ENCODE results near the gene ARL1. TPM values are rescaled to one million over a fixed set of nuclear protein-coding genes. Genes with fewer than 3 reads are reported as not detected.
A peak's percentile ranks its signal among the peaks of the same experiment; 100 is the strongest.

Gene ARL1
- total RNA-seq, 2 donors from 2014 or later, result 22.5 to 26.0 TPM

GRCh38 chr12:101379149-101379548, 28.4 kb downstream of the ARL1 start:
- ATAC-seq, result no peak
- Mint-ChIP-seq H3K27ac (no peak overlapping the region), H3K27me3 (no peaks in the 10 kb centered on the region), H3K4me3 (no peak overlapping the region), H3K36me3 (ENCODE audit: low read depth) (peaks cover 13% of the 10 kb centered on the region), H3K4me1 (peaks cover 5% of the 10 kb centered on the region)
- no peaks in the 10 kb centered on the region for H3K9me3 ChIP-seq (ENCODE audit: control insufficient read depth, low read length, poor library complexity, severe bottlenecking)
- DNase-seq, result no peak

GRCh38 chr12:101375573-101375972, 32.0 kb downstream of the ARL1 start:
- no peak for DNase-seq
- Mint-ChIP-seq H3K36me3 (ENCODE audit: low read depth) (peaks cover 11% of the 10 kb centered on the region), H3K4me3 (no peak overlapping the region), H3K4me1 (peaks cover 9% of the 10 kb centered on the region), H3K27ac (peak overlapping the region; percentile 88), H3K27me3 (no peaks in the 10 kb centered on the region)
- H3K9me3 ChIP-seq (ENCODE audit: control insufficient read depth, low read length, poor library complexity, severe bottlenecking), result no peaks in the 10 kb centered on the region
- no peak for ATAC-seq

GRCh38 chr12:101372431-101372830, 35.1 kb downstream of the ARL1 start:
- no peak overlapping the region for H3K4me3 Mint-ChIP-seq
- H3K27ac Mint-ChIP-seq, result no peak overlapping the region
- no peak for DNase-seq
- H3K36me3 Mint-ChIP-seq (ENCODE audit: low read depth), result peaks cover 7% of the 10 kb centered on the region
- no peaks in the 10 kb centered on the region for H3K27me3 Mint-ChIP-seq
- peaks cover 6% of the 10 kb centered on the region for H3K4me1 Mint-ChIP-seq
- ATAC-seq, result no peak
- no peaks in the 10 kb centered on the region for H3K9me3 ChIP-seq (ENCODE audit: control insufficient read depth, low read length, poor library complexity, severe bottlenecking)

- no peak for ATAC-seq
Observed at GRCh38 chr12:101368016-101368415, 39.6 kb downstream of the ARL1 start.

GRCh38 chr12:101361455-101361854, 46.1 kb downstream of the ARL1 start:
- Mint-ChIP-seq H3K4me1 (peaks cover 5% of the 10 kb centered on the region), H3K27me3 (no peaks in the 10 kb centered on the region), H3K4me3 (no peak overlapping the region), H3K36me3 (ENCODE audit: low read depth) (peaks cover 12% of the 10 kb centered on the region), H3K27ac (peak overlapping the region; percentile 45)
- H3K9me3 ChIP-seq (ENCODE audit: control insufficient read depth, low read length, poor library complexity, severe bottlenecking), result no peaks in the 10 kb centered on the region
- DNase-seq, result no peak
- no peak for ATAC-seq

More at GRCh38 chr12:101368016-101368415, 39.6 kb downstream of the ARL1 start:
- DNase-seq, result no peak
- no peak overlapping the region for H3K27ac Mint-ChIP-seq
- H3K36me3 Mint-ChIP-seq (ENCODE audit: low read depth), result peaks cover 13% of the 10 kb centered on the region
- no peaks in the 10 kb centered on the region for H3K9me3 ChIP-seq (ENCODE audit: control insufficient read depth, low read length, poor library complexity, severe bottlenecking)
- no peaks in the 10 kb centered on the region for H3K27me3 Mint-ChIP-seq
- H3K4me3 Mint-ChIP-seq, result no peak overlapping the region
- peaks cover 3% of the 10 kb centered on the region for H3K4me1 Mint-ChIP-seq

GRCh38 chr12:101356794-101357193, 50.8 kb downstream of the ARL1 start:
- peaks cover 3% of the 10 kb centered on the region for H3K4me1 Mint-ChIP-seq
- ATAC-seq (no peak), DNase-seq (no peak)
- H3K9me3 ChIP-seq (ENCODE audit: control insufficient read depth, low read length, poor library complexity, severe bottlenecking), result no peaks in the 10 kb centered on the region
- peaks cover 16% of the 10 kb centered on the region for H3K36me3 Mint-ChIP-seq (ENCODE audit: low read depth)
- no peak overlapping the region for H3K27ac Mint-ChIP-seq
- no peaks in the 10 kb centered on the region for H3K27me3 Mint-ChIP-seq
- no peak overlapping the region for H3K4me3 Mint-ChIP-seq

- no peak overlapping the region for H3K27ac Mint-ChIP-seq
- H3K4me3 Mint-ChIP-seq, result no peak overlapping the region
- H3K27me3 Mint-ChIP-seq, result no peaks in the 10 kb centered on the region
- DNase-seq (no peak), ATAC-seq (no peak)
- peaks cover 6% of the 10 kb centered on the region for H3K9me3 ChIP-seq (ENCODE audit: control insufficient read depth, low read length, poor library complexity, severe bottlenecking)
- H3K36me3 Mint-ChIP-seq (ENCODE audit: low read depth), result peaks cover 21% of the 10 kb centered on the region
- no peaks in the 10 kb centered on the region for H3K4me1 Mint-ChIP-seq
Observed at GRCh38 chr12:101351682-101352081, 55.9 kb downstream of the ARL1 start.

GRCh38 chr12:101343893-101344292, 63.7 kb downstream of the ARL1 start:
- Mint-ChIP-seq H3K4me1 (no peaks in the 10 kb centered on the region), H3K27ac (no peak overlapping the region), H3K4me3 (no peak overlapping the region), H3K36me3 (ENCODE audit: low read depth) (peaks cover 9% of the 10 kb centered on the region), H3K27me3 (no peaks in the 10 kb centered on the region)
- H3K9me3 ChIP-seq (ENCODE audit: control insufficient read depth, low read length, poor library complexity, severe bottlenecking), result peaks cover under 1% of the 10 kb centered on the region
- ATAC-seq (no peak), DNase-seq (no peak)

Other genes starting within 250 kb of the ARL1 start
- not detected for gene SLC5A8, start 197.5 kb downstream of the ARL1 start, total RNA-seq
- 10 to 100 TPM; 12.1 to 12.2 TPM for gene UTP20, start 127.7 kb downstream of the ARL1 start, total RNA-seq
- gene SPIC, start 67.6 kb upstream of the ARL1 start, total RNA-seq, result not detected
- gene MYBPC1, start 187.2 kb upstream of the ARL1 start, total RNA-seq, result not detected

All from T-helper 17 cell (primary cell).